Renal cortical epithelial cell (primary cell): ENCODE measurements around the gene PDZD2. TPM values are rescaled to one million over a fixed set of nuclear protein-coding genes. Genes with fewer than 3 reads are reported as not detected.

Experiments used
- DNase-seq: peaks from one replicate; pipeline ENCODE4 v3.0.0-alpha.2; 2011; ENCODE audit warnings: low read depth
- total RNA-seq: library from RNA; depleted of rRNA; stranded (reverse); fragments of >200 nt; gene quantifications from 2 replicates; pipeline ENCODE4 v1.2.3, GENCODE V29; 2014

Gene PDZD2
- total RNA-seq, 1 donor from 2014 or later, result 14.2 TPM

- DNase-seq, result no peak
These were observed 227.2 kb downstream of the PDZD2 start for GRCh38 chr5:31866166-31866565.

- no peak for DNase-seq
These were observed 228.3 kb downstream of the PDZD2 start for GRCh38 chr5:31867219-31867618.

GRCh38 chr5:31880449-31880848 lies 241.5 kb downstream of the PDZD2 start:
- no peak for DNase-seq

- DNase-seq, result peak; percentile 61
These were observed 246.0 kb downstream of the PDZD2 start for GRCh38 chr5:31884896-31885295.

GRCh38 chr5:31886206-31886605 lies 247.3 kb downstream of the PDZD2 start:
- DNase-seq, result no peak

- no peak for DNase-seq
These were observed 248.6 kb downstream of the PDZD2 start for GRCh38 chr5:31887556-31887955.

GRCh38 chr5:31888564-31888963 lies 249.6 kb downstream of the PDZD2 start:
- peak; percentile 92 for DNase-seq

GRCh38 chr5:31889001-31889561 lies 250.2 kb downstream of the PDZD2 start:
- DNase-seq, result peak; percentile 49

GRCh38 chr5:31890046-31890445 lies 251.1 kb downstream of the PDZD2 start:
- DNase-seq, result no peak

GRCh38 chr5:31894141-31894540 lies 255.2 kb downstream of the PDZD2 start:
- DNase-seq, result no peak

- no peak for DNase-seq
These were observed 256.4 kb downstream of the PDZD2 start for GRCh38 chr5:31895199-31895820.

- DNase-seq, result no peak
These were observed 259.2 kb downstream of the PDZD2 start for GRCh38 chr5:31898036-31898632.

- no peak for DNase-seq
These were observed 261.4 kb downstream of the PDZD2 start for GRCh38 chr5:31900296-31900865.

GRCh38 chr5:31901807-31902530 lies 263.0 kb downstream of the PDZD2 start:
- DNase-seq, result no peak

- DNase-seq, result no peak
These were observed 269.5 kb downstream of the PDZD2 start for GRCh38 chr5:31908396-31908795.

GRCh38 chr5:31909073-31909472 lies 270.1 kb downstream of the PDZD2 start:
- no peak for DNase-seq

- peak; percentile 15 for DNase-seq
These were observed 272.6 kb downstream of the PDZD2 start for GRCh38 chr5:31911291-31912265.

- no peak for DNase-seq
These were observed 274.9 kb downstream of the PDZD2 start for GRCh38 chr5:31913808-31914207.

GRCh38 chr5:31916327-31916726 lies 277.4 kb downstream of the PDZD2 start:
- DNase-seq, result no peak

GRCh38 chr5:31918739-31919138 lies 279.8 kb downstream of the PDZD2 start:
- DNase-seq, result no peak

- peak; percentile 97 for DNase-seq
These were observed 282.9 kb downstream of the PDZD2 start for GRCh38 chr5:31921852-31922305.
